Body of pancreas (tissue), 4 donors: ENCODE data around the gene SELENOP.

Experiments used
- POLR2A ChIP-seq, 3 donors: fragments of 450-650 bp; IDR thresholded peaks; one replicate each; pipeline ENCODE4 v1.6.1; 2016; ENCODE audit warnings: antibody characterized with exemption in 3 of 3, mild to moderate bottlenecking in 2 of 3
- TF ChIP-seq, protein P1 (sequence below), 7 experiments: fragments of 450-650 bp in 4 of 7; fragments of 200-600 bp in 3 of 7; sonication (generic) in 3 of 7; IDR thresholded peaks; one replicate each; pipeline ENCODE4 v1.5.1; 2016 to 2019; ENCODE audit warnings: antibody characterized with exemption in 7 of 7

DNA sequence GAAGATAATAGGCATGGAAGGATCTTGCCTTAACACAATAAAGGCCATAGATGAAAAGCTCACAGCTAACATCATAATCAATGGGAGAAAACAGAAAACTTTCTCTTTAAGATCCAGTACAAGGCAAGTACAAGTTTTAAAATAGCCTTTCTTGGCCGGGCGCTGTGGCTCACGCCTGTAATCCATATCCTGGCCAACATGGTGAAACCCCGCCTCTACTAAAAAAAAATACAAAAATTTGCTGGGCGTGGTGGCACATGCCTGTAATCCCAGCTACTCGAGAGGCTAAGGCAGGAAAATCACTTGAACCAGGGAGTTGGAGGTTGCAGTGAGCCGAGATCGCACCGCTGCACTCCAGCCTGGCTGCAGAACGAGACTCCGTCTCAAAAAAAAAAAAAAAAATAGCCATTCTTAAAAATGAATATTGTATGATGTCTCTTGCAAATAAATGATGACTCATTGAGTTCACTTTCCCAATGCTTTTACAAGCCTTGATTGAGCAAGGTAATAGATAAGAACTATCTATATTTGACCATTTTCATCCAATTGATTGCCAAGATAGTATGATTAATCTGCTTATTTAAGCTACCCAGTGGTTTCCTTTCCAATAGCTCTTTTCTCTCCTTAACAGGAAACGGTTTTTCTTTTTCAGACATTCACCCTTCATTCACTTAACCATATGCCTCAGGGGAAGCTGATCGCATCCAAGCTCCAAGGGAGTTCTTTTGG, 39.3 kb downstream of the SELENOP start:
- TF ChIP-seq, protein P1, sequence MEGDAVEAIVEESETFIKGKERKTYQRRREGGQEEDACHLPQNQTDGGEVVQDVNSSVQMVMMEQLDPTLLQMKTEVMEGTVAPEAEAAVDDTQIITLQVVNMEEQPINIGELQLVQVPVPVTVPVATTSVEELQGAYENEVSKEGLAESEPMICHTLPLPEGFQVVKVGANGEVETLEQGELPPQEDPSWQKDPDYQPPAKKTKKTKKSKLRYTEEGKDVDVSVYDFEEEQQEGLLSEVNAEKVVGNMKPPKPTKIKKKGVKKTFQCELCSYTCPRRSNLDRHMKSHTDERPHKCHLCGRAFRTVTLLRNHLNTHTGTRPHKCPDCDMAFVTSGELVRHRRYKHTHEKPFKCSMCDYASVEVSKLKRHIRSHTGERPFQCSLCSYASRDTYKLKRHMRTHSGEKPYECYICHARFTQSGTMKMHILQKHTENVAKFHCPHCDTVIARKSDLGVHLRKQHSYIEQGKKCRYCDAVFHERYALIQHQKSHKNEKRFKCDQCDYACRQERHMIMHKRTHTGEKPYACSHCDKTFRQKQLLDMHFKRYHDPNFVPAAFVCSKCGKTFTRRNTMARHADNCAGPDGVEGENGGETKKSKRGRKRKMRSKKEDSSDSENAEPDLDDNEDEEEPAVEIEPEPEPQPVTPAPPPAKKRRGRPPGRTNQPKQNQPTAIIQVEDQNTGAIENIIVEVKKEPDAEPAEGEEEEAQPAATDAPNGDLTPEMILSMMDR (IDR thresholded peaks at IDR 0.05), result no peak
- no peak for TF ChIP-seq POLR2A (IDR thresholded peaks at IDR 0.05)
